Psoas muscle (tissue), 8 donors: Measurements from ENCODE around the gene ZHX3. TPM values are rescaled to one million over a fixed set of nuclear protein-coding genes. Genes with fewer than 3 reads are reported as not detected.

Experiments
- ATAC-seq, 4 donors: fragments of 200-7000 bp; cut with Tn5 transposase; one replicate each; pipeline ENCODE4 v1.9.1; 2020; ENCODE audit warnings: moderate library complexity in 3 of 4, mild to moderate bottlenecking in 2 of 4
- DNase-seq, 2 donors: peaks; one replicate each; pipeline ENCODE4 v3.0.0-alpha.2; 2020
- H3K27ac ChIP-seq: fragments of 200-600 bp; one replicate; pipeline ENCODE4 v1.8.0; 2022
- H3K27me3 ChIP-seq, 3 donors: fragments of 200-600 bp in 1 of 3; one replicate each; pipeline versions ENCODE4 v1.6.1 to v1.8.0; 2013 to 2022; ENCODE audit warnings: low read length in 2 of 3, mild to moderate bottlenecking in 2 of 3, moderate library complexity in 1 of 3; ENCODE audit not compliant: insufficient read depth in 3 of 3
- H3K36me3 ChIP-seq, 2 donors: fragments of 200-600 bp in 1 of 2; one replicate each; pipeline versions ENCODE4 v1.6.1 to v1.8.0; 2013 to 2022; ENCODE audit warnings: low read depth in 1 of 2, mild to moderate bottlenecking in 1 of 2, moderate library complexity in 1 of 2; ENCODE audit not compliant: insufficient read depth in 1 of 2
- H3K4me1 ChIP-seq: fragments of 200-600 bp; one replicate; pipeline ENCODE4 v1.8.0; 2022
- H3K4me3 ChIP-seq: fragments of 200-600 bp; one replicate; pipeline ENCODE4 v1.8.0; 2022; ENCODE audit warnings: mild to moderate bottlenecking
- H3K9me3 ChIP-seq: fragments of 200-600 bp; one replicate; pipeline ENCODE4 v1.8.0; 2022
- CTCF ChIP-seq: fragments of 200-600 bp; IDR thresholded peaks from one replicate; pipeline ENCODE4 v1.8.0; 2022; ENCODE audit warnings: antibody characterized with exemption
- WGBS, 3 donors: extraction: QIAGEN DNeasy Blood & Tissue Kit; methylation state at CpG; one replicate each; pipeline versions ENCODE4 v1.1.6 to v1.1.7; 2013; 5-methylcytosine and 5-hydroxymethylcytosine counted together
- intact Hi-C, 2 donors: fragments of 100-400 bp; cut with DNase I; formaldehyde crosslinking; loops; one replicate each; pipeline versions ENCODE4 v1.11.0 to v1.14.2; 2022
- polyA plus RNA-seq, 3 donors: library from polyadenylated mRNA; stranded (reverse); fragments of 200-250 nt; gene quantifications; one replicate each; pipeline ENCODE4 v1.2.3, GENCODE V29; 2013
- total RNA-seq, 4 donors: library from RNA; stranded (reverse); fragmentation: NEBNext Ultra II Directional in 2 of 4; extraction: Animal tissue kit (Norgen Biotek cat#: 25700) in 2 of 4; gene quantifications; one replicate each; pipeline versions ENCODE4 v1.2.1 to v1.2.4, GENCODE V29; 2021 to 2023
- donor health status: healthy with polysubstance abuse.
- donor health status: DM: no; HTN: no; CAD: no; lungs with moderate emphysema.
- donor health status: Bipolar disorder and iron deficiency.
- donor health status: healthy.
- donor health status: DM: yes; HTN: yes; CAD: no.
- donor health status: DM: no; HTN: no; CAD: no.
- donor health status: DM: no; HTN: no; CAD: no.
- donor health status: DM: yes; HTN: yes; CAD: no.

The ZHX3 gene
- total and polyA plus RNA-seq, 7 donors, result 7.0 to 47.7 (median 39.6) TPM

DNA sequence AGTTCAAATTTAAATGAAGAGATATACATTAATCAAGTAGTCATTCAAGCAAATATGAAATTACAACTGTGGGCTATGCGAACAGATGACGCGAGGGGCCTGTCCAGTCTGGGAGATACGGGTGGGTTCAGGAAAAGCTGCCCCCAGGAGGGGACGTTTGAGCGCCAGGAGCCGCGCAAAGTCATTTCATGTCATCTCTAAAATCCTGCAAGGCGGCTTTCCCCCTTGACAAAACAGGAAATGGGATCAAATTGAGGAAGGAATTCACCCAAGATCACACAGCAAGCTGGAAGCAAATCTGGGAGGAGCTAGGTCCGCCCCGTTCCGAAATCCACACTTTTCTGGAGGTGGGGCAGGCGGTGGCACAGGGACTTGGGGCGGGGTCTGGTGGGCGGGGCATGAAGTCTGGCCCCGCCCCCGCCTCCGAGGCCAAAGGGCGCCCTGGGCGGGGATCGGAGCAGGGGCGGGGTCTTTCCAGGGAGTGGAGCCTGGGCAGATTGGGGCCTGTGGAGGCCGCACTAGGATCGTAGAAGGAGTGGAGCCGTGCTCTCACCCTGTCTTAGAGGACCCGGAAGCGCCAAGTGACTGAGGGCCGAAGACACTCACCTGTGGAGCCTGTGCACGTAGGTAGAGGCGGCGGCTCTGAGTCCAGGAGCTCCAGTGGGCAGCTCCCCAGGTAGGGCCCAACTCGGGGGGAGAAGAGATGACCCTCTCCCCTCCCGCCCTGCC lies 23.0 kb upstream of the ZHX3 start, which contains the start of gene LPIN3:
Gene LPIN3, plus strand, starts transcription at position 495 of the 729 bp plus-strand sequence. CDS start 4,983 bp downstream, outside the sequence.
- DNase-seq (peak; percentile 84 to 90), ATAC-seq (peak; percentile 68 to 84 (median 78))
- H3K4me3 ChIP-seq, result peak within 1 kb of the TSS; percentile 52
- WGBS, 3 donors, result 23 to 30% (median 25%) methylated on average over 31 to 33 of the region's 33 CpGs
- peak within 1 kb of the TSS; percentile 60 for H3K27ac ChIP-seq
- TF ChIP-seq CTCF, result no peak
- no peaks in the 10 kb centered on the region for H3K27me3 ChIP-seq
- no peaks in the 10 kb centered on the region for H3K9me3 ChIP-seq
- H3K36me3 ChIP-seq, result no peaks in the 10 kb centered on the region
- peaks cover 11% of the 10 kb centered on the region for H3K4me1 ChIP-seq
- intact Hi-C loops, result loop anchor here (2.0 to 5.0 kb wide), 4 partner anchors 70 to 206 kb away; no protein-coding TSS in a partner anchor

DNA sequence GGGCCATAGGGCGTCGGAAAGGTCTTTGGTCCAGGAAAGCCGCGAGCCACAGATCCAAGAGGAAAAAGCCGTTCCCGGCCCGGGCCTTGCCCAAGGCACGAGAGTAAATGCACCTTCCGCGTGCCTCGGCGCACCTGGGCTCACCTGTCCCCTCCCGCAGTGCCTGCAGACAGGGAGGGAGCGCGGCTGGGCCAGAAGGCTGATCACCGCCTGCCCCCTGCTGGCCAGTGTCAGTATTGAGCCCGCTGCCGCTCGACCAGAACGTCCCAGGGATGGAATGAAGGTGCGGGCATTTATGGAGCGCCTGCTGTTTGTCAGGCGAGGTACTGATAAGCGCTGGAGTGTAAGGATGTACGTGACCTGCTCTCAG lies 22.4 kb upstream of the ZHX3 start:
- peak; percentile 84 to 93 (median 86) for ATAC-seq
- intact Hi-C loops, result loop anchor here (1.0 to 10.0 kb wide), 8 partner anchors 71 to 375 kb away; no protein-coding TSS in a partner anchor
- peak; percentile 100 for TF ChIP-seq CTCF

DNA sequence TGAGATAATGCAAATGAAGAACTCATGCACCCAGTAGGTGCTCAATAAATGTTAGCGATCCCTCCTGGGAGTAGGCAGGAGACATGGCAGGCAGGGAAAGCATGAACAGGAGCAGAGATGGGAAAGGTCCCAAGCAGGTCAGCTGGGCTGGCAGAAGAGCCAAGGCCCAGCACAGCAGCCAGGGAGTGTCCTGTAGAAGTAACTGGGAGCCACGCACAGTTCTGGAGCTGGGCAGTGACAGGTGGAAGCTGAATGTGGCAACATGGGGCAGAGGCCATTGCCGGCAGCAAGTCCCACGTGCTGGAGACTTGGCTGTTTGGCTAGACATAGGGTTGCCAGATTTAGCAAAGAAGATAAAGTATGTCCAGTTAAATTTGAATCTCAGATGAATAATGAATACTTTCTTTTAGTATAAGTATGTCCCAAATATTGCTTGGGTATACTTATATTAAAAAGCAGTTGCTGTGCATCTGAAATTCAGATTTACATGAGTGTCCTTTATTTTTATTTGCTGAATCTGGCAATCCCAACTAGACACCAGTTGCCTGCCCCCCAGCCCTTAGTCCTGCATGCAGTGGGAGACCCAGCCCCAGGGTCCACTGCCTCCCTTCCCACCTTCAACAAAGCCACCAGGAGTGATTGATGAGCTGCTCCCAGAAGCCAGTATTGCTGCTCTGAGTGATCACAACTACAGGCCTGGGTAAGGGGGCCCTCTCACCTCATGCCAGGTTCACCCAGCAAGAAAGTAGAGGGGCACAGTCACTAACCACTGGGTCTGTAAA lies 19.4 kb upstream of the ZHX3 start:
- ATAC-seq (peak in 3 of 4 donors; percentile 36 to 72 (median 49)), DNase-seq (peak in 1 of 2 donors; percentile 72)
- Histone ChIP-seq H3K4me1 (peaks cover 11% of the 10 kb centered on the region), H3K27me3 (no peaks in the 10 kb centered on the region), H3K9me3 (no peaks in the 10 kb centered on the region), H3K4me3 (no peak overlapping the region), H3K27ac (no peak overlapping the region), H3K36me3 (no peaks in the 10 kb centered on the region)
- WGBS, 3 donors, result 45 to 62% (median 48%) methylated on average over 4 of the region's 4 CpGs
- intact Hi-C loops, result loop anchor here in 1 of 2 donors (5.0 to 10.0 kb wide), 2 partner anchors 105 to 372 kb away; no protein-coding TSS in a partner anchor
- no peak for TF ChIP-seq CTCF

More for the DNA sequence above, 22.4 kb upstream of the ZHX3 start:
- peak; percentile 81 to 90 for DNase-seq
- H3K9me3 ChIP-seq, result no peaks in the 10 kb centered on the region
- H3K36me3 ChIP-seq, result no peaks in the 10 kb centered on the region
- 7 to 11% (median 7%) methylated on average over 25 of the region's 25 CpGs for WGBS, 3 donors
- H3K4me3 ChIP-seq, result peak overlapping the region; percentile 52
- peak overlapping the region; percentile 60 for H3K27ac ChIP-seq
- H3K4me1 ChIP-seq, result peaks cover 11% of the 10 kb centered on the region
- H3K27me3 ChIP-seq, result no peaks in the 10 kb centered on the region

DNA sequence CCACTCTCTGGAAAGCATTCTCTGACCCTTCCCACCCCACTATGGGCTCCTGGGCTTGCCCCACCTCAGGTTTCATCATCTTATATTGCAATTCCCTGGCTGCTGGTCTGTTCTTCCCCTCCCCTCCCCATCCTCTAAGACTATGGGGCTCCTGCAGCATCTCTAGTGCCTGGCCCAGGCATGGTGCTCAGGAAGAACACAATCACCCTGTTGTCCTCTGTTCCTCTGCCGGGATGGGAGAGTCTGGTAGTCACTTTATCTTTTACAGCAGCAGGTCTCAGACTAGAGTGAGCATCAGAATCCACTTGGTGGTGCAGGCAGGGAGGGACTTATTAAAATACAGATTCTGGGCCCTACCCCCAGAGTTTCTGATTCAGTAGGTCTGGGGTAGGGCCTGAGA lies 18.1 kb upstream of the ZHX3 start:
- 75 to 91% (median 83%) methylated on average over 1 of the region's 1 CpG for WGBS, 3 donors
- DNase-seq, result no peak
- intact Hi-C loops, result loop anchor here in 1 of 2 donors (5.0 to 10.0 kb wide), 2 partner anchors 103 to 371 kb away; no protein-coding TSS in a partner anchor

More for the DNA sequence above, 18.1 kb upstream of the ZHX3 start:
- ATAC-seq, result no peak
- Histone ChIP-seq H3K27me3 (no peaks in the 10 kb centered on the region), H3K27ac (no peak overlapping the region), H3K9me3 (no peaks in the 10 kb centered on the region), H3K4me3 (no peak overlapping the region), H3K36me3 (no peaks in the 10 kb centered on the region), H3K4me1 (peaks cover 11% of the 10 kb centered on the region)
- no peak for TF ChIP-seq CTCF
